Ecto neural progenitor cell (in vitro differentiated cells): ENCODE results near the gene PHF21A.
A peak's percentile ranks its signal among the peaks of the same experiment; 100 is the strongest.
"Not testable (repeated sequence)": the region's sequence is repeated elsewhere in the genome, so short reads cannot be mapped to it uniquely, and the experiment has no call there.

Experiments
- DNase-seq: peaks from one replicate; pipeline ENCODE4 v3.0.0-alpha.2; 2018; ENCODE audit warnings: low spot score

Gene PHF21A

GRCh38 chr11:46036009-46036408 is 85.2 kb downstream of the PHF21A start:
- no peak for DNase-seq

DNA sequence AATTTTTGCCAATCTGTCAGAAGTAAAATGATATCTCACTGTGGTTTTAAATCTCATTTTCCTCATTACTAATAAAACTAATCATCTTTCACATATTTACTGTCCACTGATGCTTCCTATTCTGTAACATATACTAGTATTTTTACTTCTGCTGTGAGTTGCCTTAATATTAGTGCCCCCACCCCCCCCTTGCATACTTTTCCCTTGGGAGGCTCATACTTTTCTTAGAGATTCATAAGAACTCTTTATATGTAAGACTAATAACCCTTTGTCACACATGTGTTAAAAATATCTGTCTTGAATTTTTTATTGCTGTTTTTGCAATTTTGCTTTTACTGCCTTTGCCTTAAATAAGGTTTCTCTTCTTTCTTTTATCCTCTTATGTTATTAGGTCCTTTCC is 87.2 kb downstream of the PHF21A start:
- DNase-seq, result no peak

- no peak for DNase-seq
Observed at GRCh38 chr11:46026606-46027293, 94.5 kb downstream of the PHF21A start.

- DNase-seq, result no peak
Observed at GRCh38 chr11:46020084-46020599, 101.1 kb downstream of the PHF21A start.

DNA sequence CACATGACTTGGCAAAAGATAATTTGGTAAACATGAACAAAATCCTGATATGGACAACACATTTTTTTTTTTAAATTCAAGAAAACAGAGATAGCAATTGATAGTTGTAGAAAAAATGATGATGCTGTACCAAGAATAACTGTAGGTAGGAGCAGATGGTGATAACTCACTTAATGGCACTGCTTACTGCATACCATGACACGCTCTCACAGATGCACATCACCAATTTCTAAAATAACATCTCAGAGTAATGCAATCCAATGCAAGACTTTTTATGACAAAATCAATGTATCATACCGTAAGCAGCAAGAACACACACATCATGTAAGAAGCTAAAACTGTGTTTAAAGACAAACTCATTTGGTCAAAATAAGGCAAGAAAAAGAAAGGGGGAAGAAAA is 102.6 kb downstream of the PHF21A start:
- DNase-seq, result no peak

- DNase-seq, result no peak
Observed at GRCh38 chr11:46017341-46017740, 103.9 kb downstream of the PHF21A start.

GRCh38 chr11:46015941-46016340 is 105.3 kb downstream of the PHF21A start:
- no peak for DNase-seq

- not testable (repeated sequence) for DNase-seq
Observed at GRCh38 chr11:46014168-46014567, 107.1 kb downstream of the PHF21A start.

- DNase-seq, result no peak
Observed at GRCh38 chr11:46012185-46012584, 109.1 kb downstream of the PHF21A start.

DNA sequence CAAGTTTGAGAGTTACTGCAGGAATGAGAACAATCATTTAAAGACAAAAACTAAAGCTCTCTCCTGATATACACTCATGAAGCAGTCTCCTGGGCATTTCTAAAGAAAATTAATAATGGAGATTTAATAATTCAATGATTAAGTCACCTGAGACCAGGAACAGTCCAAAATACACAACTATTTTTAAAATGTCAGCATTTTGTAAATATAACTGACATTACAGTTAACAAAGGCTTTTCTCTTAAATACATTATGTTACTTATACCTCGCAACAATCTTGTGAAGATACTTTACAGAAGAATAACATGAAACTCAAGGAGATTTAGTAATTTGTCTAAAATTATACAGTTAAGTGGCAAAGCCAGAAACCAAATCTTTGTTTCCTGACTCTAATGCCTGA is 111.2 kb downstream of the PHF21A start:
- no peak for DNase-seq

DNA sequence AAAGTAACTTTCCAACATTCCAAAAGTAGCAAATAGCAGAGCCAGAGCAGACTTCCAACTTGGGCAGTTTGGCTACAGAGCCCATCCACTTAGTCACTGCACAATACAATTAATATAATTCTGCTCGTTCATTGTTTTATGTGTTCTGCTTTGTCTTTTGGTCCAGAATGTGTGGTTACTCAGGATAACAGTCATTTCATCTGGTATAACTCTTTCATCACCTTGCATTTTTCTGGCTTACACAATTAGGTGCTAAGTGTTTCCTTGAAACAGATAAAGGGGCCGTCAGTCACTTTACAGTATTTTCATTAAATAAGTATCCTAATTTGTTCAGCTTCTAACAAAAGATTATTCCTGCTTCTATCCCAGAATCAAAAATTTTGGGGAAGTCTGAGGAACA is 111.6 kb downstream of the PHF21A start:
- DNase-seq, result no peak

DNA sequence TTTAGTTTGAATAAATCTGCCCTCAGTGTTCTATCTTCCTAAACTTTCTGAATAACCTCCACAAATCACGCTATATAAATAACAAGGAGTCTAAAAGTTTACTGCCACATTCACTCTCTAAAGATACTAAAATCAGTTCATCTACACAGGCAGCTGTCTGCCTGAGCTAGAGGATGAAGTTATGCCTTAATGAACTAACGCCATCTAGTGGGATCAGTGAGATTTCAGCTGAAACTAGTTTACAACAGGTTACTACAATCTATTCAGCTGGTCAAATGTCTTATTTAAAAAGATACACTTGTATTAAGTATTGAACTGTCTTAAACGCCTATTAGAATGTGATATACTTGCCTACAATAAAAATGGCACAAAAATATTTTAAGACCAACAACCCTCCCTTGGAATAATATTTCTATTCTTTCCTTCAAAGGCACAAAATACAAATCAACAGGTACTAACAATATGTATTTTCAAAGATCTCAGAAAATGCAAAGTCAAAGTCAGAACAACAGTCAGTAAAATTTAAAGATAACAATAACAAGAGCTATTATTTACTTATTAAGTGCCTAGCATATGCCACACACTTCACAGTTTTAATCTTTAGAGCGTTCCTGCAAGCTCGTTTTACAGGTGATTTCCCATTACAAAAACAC is 114.7 kb downstream of the PHF21A start:
- DNase-seq, result no peak

DNA sequence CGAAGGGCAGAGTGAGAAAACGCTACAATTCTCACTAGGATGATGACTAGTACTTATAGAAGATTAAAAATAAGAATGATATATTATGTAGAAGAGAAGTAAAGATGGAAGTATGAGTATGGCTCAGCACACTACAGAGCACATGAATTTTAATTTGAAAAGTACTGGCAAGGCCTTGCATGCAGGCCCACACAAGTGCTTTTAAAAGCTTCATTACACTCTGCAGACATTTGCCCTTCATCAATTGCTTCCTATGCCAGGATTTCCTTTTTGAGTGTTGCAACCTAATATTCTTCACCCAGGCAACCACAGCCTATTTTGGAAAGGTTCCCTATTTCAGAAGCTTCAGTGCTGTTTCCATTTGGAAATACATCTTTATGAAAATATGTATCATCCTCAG is 117.7 kb downstream of the PHF21A start:
- no peak for DNase-seq

GRCh38 chr11:46002189-46002588 is 119.1 kb downstream of the PHF21A start:
- DNase-seq, result no peak

- DNase-seq, result no peak
Observed at GRCh38 chr11:46001448-46001914, 119.8 kb downstream of the PHF21A start.

GRCh38 chr11:45997599-45997998 is 123.7 kb downstream of the PHF21A start:
- DNase-seq, result no peak

DNA sequence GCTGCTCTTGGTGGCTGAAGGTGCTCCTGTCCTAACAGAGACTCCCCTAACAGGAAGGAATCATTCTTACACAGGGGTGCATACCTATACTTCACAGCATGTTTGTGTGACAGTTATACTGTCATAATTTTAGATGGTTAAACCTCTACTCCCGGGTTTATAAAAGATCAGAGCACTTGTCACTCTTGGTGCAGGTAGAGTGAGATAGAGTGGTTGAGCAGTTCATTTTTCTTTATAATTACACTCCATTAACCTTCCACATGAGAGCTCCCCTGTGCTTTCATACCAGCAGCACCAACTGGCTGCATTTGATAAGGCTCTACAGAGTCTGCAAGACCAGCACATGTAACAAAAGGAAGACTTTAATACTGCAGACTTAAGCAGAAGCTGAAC is 125.9 kb downstream of the PHF21A start:
- DNase-seq, result no peak

DNA sequence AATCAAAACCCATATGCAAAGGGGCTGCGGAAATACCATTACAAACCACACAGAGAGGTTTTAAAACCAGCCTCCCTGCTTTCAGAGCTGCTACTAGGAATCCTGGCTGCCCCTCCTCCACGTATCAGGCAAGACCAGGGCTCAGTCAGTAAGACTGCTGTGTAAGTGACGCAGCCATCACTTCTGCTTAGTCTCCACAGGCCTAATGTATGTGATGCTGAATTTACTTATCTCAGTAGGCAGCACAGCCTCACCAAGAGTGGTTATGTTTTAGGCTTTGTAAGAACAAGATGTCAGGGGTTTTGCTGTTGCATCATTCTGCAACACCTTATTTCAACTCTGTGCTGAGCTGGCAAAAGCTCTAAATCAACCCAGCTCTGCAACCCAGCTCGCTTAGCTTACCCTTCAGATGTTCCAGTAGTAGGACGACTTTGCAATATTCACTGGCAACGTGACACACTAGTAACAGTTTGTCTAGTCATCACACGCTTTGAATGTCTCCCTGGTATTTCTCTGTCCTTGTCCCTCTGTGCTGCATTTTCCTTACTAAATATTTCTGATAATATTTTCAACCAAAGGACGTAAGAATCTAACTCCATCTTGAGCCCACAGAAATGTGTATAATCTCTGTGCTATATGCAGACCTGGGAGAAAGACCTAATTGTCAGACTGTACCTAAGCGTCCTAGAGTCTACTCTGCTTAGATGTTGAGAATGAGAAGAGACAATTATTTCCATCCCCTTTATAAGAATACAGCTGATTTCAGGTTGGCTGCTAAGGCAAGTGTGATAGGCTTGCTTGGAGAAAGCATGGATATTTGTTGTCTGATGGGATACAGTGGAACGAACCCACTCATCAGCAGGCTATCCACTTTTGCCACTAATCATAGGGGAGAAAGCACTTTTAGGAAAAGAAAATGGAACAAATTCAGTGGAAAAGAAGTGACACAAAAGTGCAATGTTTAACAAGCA is 126.6 kb downstream of the PHF21A start:
- DNase-seq, result peak; percentile 54

DNA sequence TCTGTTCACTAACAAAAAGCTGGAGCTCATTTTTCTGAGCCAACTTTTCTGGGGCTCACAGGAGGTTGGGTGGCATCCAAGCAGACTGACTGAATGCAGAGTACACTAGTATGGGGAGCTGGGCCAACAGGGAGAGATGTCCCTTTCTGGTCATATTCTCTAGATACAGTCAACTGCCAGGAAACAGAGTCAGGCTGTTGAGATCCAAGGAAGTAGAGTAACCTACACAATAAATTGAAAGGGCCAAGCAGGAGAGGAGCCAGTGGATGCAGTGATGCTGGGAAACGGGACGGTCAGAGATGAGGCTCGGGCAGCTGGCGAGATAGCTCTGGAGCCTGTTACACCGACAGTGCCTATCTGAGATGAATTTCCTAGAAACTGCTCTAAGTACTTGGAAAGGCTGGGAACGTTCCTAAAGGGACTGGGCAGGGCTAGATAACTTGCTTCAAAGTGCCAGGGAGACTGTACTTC is 127.7 kb downstream of the PHF21A start:
- DNase-seq, result no peak

DNA sequence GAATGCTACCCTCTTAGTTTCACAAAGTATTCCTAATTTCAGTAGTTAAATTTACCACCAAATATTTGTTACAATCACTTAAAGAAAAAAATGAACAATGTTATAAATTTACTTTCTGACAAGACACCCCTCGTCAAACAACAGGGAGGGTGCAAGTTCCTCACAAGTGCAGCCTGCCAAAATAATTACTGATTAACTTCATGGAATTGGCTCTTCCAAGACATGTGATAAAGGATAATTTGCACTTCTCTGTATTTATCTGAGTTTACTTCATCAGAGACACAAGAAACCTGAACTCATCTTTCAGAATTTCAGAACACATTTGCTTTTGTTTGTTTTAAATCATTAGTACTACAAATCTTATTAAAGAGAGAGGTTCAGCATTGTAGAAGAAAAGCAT is 132.3 kb downstream of the PHF21A start:
- no peak for DNase-seq

GRCh38 chr11:45985212-45985611 is 136.0 kb downstream of the PHF21A start:
- no peak for DNase-seq

GRCh38 chr11:45984192-45984591 is 137.1 kb downstream of the PHF21A start:
- no peak for DNase-seq
